Measurements from ENCODE around the gene ARHGAP12.
"Not testable (repeated sequence)": the region's sequence is repeated elsewhere in the genome, so short reads cannot be mapped to it uniquely, and the experiment has no call there.

Gene ARHGAP12

DNA sequence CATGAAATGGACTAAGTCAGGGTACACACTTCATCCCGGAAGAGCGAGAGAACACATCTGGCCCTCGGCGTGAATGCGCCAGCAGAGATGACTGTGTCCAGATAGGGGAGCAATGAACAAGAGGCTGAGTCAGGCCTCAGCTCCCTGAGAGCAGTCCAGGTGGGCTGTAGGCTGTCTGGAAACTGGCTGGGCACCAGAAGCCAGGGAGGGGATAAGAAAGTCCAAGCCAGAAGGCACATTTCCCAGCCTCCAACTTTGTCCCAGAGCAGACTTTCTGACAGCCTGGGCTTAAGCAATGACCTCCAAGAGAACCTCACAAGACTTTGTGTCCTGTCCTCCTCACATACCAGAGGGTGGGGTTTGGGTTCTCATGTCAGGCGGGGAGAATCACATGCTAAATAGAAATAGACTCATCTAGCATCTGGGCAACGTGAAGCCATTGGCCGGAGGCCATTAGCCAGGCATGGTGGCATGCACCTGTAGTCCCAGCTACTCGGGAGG lies 157.2 kb downstream of the ARHGAP12 start:
- DNase-seq (ENCODE audit: low read depth in 2 of 3, low spot score in 2 of 3) = no peak

DNA sequence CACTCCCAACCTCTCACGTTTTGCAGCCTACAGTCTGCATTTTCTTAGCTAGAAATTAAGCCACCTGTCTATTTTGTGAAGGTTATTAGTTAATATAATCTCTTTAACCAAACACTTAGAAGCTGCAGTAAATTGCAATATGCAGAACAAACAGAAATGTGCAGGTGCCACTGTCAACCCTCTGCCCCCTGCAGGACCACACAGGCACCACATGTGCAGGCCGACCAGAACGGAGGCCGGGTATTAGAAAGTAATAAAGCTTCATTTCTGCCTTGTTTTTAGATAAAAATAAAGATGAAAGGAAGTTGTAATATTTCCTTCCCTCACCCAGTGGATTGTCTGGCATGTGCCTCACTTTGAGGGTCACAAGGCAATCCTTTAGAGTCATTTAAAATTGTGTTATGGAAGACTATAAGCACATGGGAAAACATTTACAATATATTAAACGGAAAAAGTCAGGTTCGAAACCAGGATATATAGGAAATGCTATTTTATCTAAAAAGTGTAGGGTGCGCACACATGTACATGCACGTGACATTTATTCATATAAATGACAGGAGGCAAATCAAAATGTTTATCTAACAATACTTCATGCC lies 158.2 kb downstream of the ARHGAP12 start:
- DNase-seq (ENCODE audit: low read depth in 2 of 3, low spot score in 2 of 3) = no peak

DNA sequence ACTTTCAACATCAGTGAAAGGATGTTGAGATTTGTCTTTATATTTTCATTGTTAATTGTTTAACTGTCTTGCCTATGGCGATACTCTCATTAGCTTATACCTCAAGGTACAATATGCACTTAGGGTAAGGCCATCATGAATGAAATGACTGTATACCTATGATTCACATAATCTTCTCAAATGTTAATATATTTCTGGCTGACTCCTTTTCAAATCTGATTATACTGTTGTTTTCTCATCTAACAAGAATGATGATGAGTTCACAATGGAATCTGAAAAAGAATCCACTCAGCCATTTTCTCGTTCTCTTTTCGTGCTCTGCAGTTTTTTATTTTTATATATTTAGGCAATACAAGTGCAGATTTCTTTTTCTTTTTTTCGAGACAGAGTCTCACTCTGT lies 159.1 kb downstream of the ARHGAP12 start:
- no peak for DNase-seq (ENCODE audit: low read depth in 2 of 3, low spot score in 2 of 3)

DNA sequence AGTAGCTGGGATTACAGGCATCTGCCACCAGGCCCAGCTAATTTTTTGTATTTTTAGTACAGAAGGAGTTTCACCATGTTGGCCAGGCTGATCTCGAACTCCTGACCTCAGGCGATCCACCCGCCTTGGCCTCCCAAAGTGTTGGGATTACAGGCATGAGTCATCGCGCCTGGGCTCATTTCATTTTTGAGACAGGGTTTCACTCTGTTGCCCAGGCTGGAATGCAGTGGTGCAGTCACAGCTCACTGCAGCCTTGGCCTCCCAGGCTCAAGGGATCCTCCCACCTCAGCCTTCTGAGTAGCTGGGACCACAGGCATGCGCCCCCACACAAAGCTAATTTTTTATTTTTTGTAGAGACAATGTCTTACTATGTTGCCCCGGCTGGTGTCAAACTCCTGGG lies 159.7 kb downstream of the ARHGAP12 start:
- not testable (repeated sequence) for DNase-seq (ENCODE audit: low read depth in 2 of 3, low spot score in 2 of 3)

DNA sequence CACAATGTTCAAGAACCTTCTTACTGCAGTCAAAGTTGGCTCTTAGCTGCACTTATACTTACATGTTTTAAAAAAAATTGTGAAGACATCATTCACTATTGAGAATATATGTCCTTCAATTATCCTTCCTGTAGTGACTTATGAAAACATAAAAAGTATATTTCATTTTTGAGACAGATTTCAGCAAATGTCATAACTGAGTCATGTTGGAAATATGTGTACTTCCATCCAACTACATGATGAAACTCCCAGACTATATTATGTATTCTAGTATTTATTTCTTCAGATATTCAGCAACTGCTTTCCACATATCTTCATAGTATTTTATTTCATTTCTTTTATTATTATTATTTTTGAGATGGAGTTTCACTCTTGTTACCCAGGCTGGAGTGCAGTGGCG lies 160.2 kb downstream of the ARHGAP12 start:
- DNase-seq (ENCODE audit: low read depth in 2 of 3, low spot score in 2 of 3) = no peak

DNA sequence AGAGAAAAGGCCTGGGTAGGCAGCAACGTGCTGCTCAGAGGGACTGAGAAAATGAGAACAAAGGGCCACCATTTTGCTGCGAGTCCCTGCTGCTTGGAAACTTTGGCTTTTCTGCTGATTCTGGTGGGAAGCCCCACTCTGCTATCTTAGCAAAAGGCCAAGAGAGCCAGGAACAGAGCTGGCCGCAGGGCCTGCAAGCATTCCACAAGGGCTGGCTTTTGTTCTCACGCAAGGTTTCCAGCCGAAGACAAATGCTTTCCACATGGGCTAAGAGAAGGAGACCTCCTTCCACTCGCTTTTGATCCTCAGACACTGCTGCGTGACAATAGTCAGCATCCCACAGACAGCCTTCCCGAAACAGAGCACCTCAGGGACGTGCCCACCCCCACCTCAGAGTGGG lies 163.1 kb downstream of the ARHGAP12 start:
- DNase-seq (ENCODE audit: low read depth in 2 of 3, low spot score in 2 of 3) = no peak

DNA sequence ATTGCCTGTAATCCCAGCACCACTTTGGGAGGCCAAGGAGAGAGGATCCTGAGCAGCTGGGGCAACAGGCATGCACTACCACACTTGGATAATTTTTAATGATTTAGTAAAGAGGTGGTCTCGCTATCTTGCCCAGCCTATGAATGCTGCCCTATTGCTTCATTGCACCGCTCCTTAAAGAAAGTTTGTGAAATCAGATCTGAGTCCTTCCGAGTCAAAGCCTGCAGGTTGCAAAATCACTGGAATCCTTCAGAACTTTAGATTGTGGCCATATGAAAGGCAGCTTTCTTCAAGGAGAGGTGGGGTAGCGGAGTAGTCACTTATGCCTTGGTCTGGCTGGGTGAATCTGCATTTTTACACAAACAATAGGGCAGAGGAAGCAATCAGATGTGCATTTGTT lies 166.3 kb downstream of the ARHGAP12 start:
- no peak for DNase-seq (ENCODE audit: low read depth in 2 of 3, low spot score in 2 of 3)

DNA sequence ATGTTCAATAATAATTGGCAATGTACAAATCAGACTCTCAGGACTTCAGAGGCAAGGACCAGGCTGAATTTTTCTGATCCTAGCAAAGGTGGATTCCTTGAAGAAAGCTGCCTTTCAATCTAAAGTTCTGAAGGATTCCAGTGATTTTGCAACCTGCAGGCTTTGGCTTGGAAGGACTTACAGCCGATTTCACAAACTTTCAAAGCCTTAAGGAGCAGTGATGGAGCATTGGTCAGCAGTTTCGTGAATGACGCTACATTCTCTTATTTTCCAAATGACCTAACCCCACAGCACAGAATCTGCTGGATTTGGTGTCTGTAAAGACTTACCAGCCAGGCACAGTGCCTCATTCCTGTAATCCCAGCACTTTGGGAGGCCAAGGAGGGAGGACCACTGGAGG lies 167.5 kb downstream of the ARHGAP12 start:
- no peak for DNase-seq (ENCODE audit: low read depth in 2 of 3, low spot score in 2 of 3)

DNA sequence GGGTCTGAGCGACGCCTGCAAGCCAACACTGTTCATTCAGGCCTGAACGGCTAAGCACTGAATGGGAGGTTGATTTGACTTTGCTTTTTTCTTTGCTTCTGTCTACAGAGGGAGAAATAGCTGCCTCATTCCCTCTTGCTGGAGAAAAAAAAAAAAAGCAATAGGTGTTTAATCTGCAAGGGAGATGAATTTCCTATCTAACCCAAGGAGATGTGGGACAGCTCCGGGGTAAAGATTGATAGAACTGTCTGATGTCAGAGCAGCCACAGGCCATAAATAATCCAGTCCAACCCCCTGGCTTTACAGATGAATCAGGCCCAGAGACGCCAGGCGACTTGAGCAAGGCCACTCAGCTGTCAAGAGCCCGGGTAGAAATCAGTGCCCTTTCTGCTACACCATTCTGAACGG lies 168.0 kb downstream of the ARHGAP12 start:
- no peak for DNase-seq (ENCODE audit: low read depth in 2 of 3, low spot score in 2 of 3)

DNA sequence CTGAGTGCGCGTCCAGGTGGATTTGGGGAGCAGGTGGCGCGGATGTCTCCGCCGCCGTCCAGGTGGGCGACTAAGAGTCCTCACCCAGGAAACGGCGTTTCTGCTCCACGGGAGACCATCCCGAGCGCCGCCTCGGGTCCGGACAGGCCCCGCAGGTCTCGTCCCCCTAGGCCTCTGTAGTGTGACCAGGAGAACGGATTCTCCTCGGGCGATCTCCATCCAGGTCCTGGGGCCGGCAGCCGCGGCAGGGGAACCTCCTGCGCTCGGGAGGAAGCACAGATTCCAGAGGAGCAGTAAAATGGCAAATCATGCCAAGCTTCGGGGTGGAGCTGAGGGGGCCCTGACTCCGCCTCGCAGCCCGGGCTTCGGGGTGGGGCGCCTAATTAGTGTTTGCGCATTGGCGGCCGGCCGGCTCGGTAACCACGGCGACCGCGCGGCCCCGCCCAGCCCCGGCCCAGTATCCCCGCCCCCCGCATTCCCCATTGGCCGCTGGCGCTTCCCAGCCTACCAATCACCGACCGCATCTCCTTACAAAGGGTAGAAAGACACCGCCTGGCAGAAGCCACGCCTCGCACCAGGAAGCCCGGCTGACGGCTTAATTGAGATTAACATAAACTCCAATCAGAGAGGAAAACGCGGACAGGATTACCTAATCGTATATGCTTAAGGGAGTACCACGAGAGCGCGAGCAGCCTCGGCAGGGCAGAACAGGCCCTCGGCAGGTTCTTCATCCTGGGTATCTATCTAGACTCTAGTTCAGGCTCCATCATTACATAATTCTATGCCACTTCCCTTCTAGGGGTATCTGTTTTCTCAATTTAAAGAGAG lies 168.6 kb downstream of the ARHGAP12 start:
- peak; percentile 64 to 86 (median 75) for DNase-seq (ENCODE audit: low read depth in 2 of 3, low spot score in 2 of 3)

DNA sequence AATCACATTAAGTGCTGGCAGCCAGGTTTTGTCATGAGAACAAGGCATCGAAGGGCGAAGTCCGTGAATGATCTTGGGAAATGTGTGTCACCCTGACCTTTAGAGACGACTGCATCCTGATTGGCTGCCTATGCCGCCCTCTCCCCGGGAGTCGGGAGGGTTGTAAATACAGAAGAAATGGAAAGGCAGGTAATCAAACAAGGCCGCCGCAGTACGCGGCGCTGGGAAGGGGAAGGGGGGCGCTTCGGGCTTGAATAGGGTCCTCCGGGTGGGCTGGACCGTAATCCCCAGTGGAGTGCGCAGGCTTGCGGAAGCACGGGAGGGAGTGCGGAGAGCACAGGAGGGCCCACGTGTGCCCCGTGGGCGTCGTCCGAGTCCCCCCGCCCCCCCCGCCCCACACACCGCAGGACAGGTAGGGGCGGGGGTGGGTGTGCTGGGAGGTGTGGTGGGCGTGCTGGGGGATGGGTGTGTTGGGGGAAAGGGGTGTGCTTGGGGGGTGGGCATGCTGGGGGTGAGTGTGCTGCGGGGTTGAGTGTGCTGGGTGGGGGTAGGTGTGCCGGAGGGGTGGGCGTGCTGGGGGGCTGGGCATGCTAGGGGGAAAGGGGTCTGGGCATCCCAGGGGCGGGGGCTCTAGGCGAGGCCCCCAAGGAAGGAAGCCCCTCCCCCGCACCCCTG lies 169.4 kb downstream of the ARHGAP12 start:
- DNase-seq (ENCODE audit: low read depth in 2 of 3, low spot score in 2 of 3) = peak in 2 of 3 experiments; percentile 23 to 35

DNA sequence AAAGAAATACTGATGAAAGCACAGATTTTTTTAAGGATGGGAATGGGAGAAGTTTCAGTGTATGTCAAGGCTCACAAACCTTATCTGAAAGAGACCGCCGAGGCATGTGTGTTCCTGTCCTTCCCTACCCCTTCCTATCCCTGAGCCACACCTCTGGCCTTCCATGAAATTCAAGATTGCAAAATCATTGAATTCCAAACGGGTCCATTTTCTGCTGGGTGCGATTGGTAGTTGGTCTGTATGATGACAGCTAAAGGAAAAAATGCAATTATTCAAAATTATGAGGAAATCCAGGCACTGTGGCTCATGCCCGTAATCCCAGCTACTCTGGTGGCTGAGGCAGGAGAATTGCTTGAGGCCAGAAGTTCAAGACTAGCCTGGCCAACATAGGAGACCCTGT lies 170.1 kb downstream of the ARHGAP12 start:
- no peak for DNase-seq (ENCODE audit: low read depth in 2 of 3, low spot score in 2 of 3)

DNA sequence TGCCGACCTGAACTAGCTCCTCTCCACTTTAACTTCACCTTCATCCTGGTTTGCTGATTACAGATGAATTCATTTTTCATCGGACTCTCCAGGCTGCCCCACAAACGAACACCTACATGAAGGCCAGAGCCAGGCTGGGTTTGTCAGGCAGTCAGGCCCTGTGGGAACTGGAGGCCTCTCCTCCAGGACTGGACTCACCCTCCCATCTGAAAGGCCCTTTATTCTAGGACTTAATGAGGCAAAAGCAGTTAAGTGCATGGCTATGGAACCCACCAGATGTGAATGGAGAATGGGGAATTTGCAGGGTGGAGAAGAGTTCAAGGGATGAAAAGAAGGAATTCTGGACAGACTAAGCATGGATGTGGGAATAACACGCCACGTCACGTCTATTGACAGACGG lies 170.8 kb downstream of the ARHGAP12 start:
- no peak for DNase-seq (ENCODE audit: low read depth in 2 of 3, low spot score in 2 of 3)

DNA sequence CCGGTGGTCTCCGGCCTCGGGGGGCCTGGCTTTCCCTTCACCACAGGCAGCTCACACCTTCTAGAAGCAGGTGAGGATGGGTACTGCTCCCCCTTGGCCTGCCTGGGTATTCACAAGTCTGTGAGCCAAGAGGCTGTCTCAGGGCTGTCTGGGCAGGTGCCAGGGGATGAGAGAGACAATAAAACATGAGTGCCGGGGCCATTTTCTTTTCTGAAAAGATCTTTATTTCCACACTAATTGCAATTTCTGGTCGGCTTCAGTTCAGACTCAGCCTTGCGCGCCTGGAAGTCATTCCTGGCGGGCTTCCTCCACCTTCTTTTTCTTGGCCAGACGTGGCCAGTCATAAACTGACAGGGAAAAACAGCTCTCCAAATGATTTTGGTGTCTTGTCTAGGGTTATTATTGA lies 171.2 kb downstream of the ARHGAP12 start:
- no peak for DNase-seq (ENCODE audit: low read depth in 2 of 3, low spot score in 2 of 3)

DNA sequence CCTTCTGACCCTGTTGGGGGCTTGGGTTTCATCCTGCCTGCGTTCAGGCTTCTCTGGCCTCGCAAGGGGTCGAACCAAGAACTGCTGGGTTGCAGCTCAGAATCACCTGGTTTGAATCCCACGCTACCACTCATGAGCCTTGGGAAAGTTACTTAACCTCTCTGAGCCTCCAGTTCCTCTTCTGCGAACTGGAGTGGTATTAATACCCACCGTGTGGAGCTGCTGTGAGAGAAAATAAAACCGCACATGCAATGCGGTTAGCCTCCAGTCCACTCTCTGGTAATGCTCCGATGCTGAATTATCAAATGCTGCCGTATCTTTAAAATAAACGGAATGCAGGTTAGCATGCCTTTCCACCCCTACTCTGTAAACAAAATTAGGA lies 171.9 kb downstream of the ARHGAP12 start:
- DNase-seq (ENCODE audit: low read depth in 2 of 3, low spot score in 2 of 3) = no peak

DNA sequence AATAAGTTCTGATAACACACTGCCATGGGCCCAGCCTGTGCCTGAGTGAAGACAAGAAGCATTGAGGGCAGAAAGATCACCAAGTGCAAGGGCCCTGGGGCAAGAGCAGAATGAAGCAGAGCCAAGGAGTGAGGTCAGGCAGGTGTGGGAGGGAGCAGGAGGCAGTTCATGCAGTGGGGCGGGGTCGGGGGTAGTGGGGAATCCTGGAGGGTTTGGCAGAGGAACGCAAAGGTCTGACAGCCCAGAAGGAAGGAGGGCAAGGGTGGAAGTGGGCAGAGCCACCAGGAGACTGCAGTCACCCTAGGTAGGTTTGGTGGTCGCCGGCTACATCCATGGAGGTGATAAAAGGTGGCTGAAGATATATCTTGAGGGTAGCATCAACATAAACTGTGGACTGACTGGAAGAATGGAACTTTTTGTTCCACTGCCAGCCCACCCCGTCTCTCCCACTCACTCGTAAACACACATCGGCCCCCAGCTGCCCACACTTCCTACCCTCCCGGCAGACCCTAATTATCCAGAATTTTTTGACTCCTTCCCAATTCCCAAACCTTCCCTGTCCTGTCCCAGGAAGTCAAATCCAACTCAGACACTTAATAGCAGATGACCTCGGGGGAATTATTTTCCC lies 172.4 kb downstream of the ARHGAP12 start:
- no peak for DNase-seq (ENCODE audit: low read depth in 2 of 3, low spot score in 2 of 3)

Data from activated CD8-positive, alpha-beta memory T cell treated with anti-CD3 and anti-CD28 coated beads for 48 hours (primary cell).